Suprapubic skin (tissue), 4 donors: ENCODE results near the gene MAN1C1.

Source experiments
- CTCF ChIP-seq, 2 donors: fragments of 200-600 bp in 1 of 2; fragments of 450-650 bp in 1 of 2; sonication (generic) in 1 of 2; IDR thresholded peaks; one replicate each; pipeline ENCODE4 v1.5.1; 2016 to 2019; ENCODE audit warnings: antibody characterized with exemption in 2 of 2, mild to moderate bottlenecking in 1 of 2, moderate library complexity in 1 of 2
- EP300 ChIP-seq: sonication (generic); formaldehyde crosslinking; IDR thresholded peaks from one replicate; pipeline ENCODE4 v1.6.1; 2017; ENCODE audit warnings: antibody characterized with exemption
- POLR2A ChIP-seq, 2 donors: fragments of 450-650 bp; IDR thresholded peaks; one replicate each; pipeline ENCODE4 v1.6.1; 2017; ENCODE audit warnings: antibody characterized with exemption in 2 of 2, mild to moderate bottlenecking in 2 of 2, moderate library complexity in 2 of 2
- POLR2AphosphoS5 ChIP-seq, 3 donors: sonication (generic); formaldehyde crosslinking; IDR thresholded peaks; one replicate each; pipeline ENCODE4 v1.6.1; 2017; ENCODE audit warnings: antibody characterized with exemption in 3 of 3

- TF ChIP-seq CTCF (IDR thresholded peaks at IDR 0.05) (no peak), POLR2AphosphoS5 (IDR thresholded peaks at IDR 0.05) (no peak), POLR2A (IDR thresholded peaks at IDR 0.05) (no peak), EP300 (no peak)
Measured at GRCh38 chr1:25629836-25630235, 13.2 kb downstream of the MAN1C1 start.
